GM04503 (cell line): Measurements from ENCODE around the gene DAB1.
"Not testable (repeated sequence)": the region's sequence is repeated elsewhere in the genome, so short reads cannot be mapped to it uniquely, and the experiment has no call there.

Source experiments
- DNase-seq: peaks from one replicate; pipeline ENCODE4 v3.0.0-alpha.2; 2012; ENCODE audit warnings: low read depth

DAB1 gene

GRCh38 chr1:57118948-57119603 lies 304.8 kb downstream of the DAB1 start:
- no peak for DNase-seq

- no peak for DNase-seq
Observed at GRCh38 chr1:57117753-57118152, 306.1 kb downstream of the DAB1 start.

GRCh38 chr1:57116871-57117270 lies 307.0 kb downstream of the DAB1 start:
- DNase-seq, result no peak

GRCh38 chr1:57115030-57115614 lies 308.7 kb downstream of the DAB1 start:
- DNase-seq, result no peak

GRCh38 chr1:57112148-57112547 lies 311.7 kb downstream of the DAB1 start:
- no peak for DNase-seq

GRCh38 chr1:57111175-57111574 lies 312.7 kb downstream of the DAB1 start:
- DNase-seq, result no peak

GRCh38 chr1:57109883-57110282 lies 314.0 kb downstream of the DAB1 start:
- DNase-seq, result no peak

GRCh38 chr1:57109247-57109646 lies 314.6 kb downstream of the DAB1 start:
- peak; percentile 39 for DNase-seq

GRCh38 chr1:57106296-57106695 lies 317.6 kb downstream of the DAB1 start:
- DNase-seq, result no peak

- no peak for DNase-seq
Observed at GRCh38 chr1:57102561-57103326, 321.1 kb downstream of the DAB1 start.

GRCh38 chr1:57101209-57101608 lies 322.7 kb downstream of the DAB1 start:
- no peak for DNase-seq

- no peak for DNase-seq
Observed at GRCh38 chr1:57094749-57095148, 329.1 kb downstream of the DAB1 start.

GRCh38 chr1:57093122-57093521 lies 330.7 kb downstream of the DAB1 start:
- no peak for DNase-seq

GRCh38 chr1:57091642-57092041 lies 332.2 kb downstream of the DAB1 start:
- no peak for DNase-seq

GRCh38 chr1:57089855-57090254 lies 334.0 kb downstream of the DAB1 start:
- no peak for DNase-seq

GRCh38 chr1:57089221-57089620 lies 334.6 kb downstream of the DAB1 start:
- DNase-seq, result no peak

GRCh38 chr1:57088653-57089052 lies 335.2 kb downstream of the DAB1 start:
- no peak for DNase-seq

- not testable (repeated sequence) for DNase-seq
Observed at GRCh38 chr1:57087660-57088059, 336.2 kb downstream of the DAB1 start.

GRCh38 chr1:57086154-57086553 lies 337.7 kb downstream of the DAB1 start:
- DNase-seq, result no peak

- no peak for DNase-seq
Observed at GRCh38 chr1:57084701-57085100, 339.2 kb downstream of the DAB1 start.

GRCh38 chr1:57082711-57083439 lies 341.0 kb downstream of the DAB1 start:
- no peak for DNase-seq

GRCh38 chr1:57079454-57080157 lies 344.3 kb downstream of the DAB1 start:
- DNase-seq, result no peak
